HG03064 (cell line): ENCODE results near the gene THSD7A.

Experiments used
- ATAC-seq: cut with Tn5 transposase; IDR thresholded peaks from one replicate; pipeline ENCODE4 v1.9.1; 2021; ENCODE audit warnings: low read depth; ENCODE audit not compliant: unreplicated experiment

THSD7A gene

GRCh38 chr7:11831736-11832495, at the start of gene THSD7A:
Gene THSD7A (minus strand): TSS chr7:11832198. CDS start chr7:11831946, 252 bp downstream.
- ATAC-seq, result no peak

GRCh38 chr7:11881680-11882079, 49.7 kb upstream of the THSD7A start:
- no peak for ATAC-seq

GRCh38 chr7:11875635-11876034, 43.6 kb upstream of the THSD7A start:
- no peak for ATAC-seq

GRCh38 chr7:11865671-11866070, 33.7 kb upstream of the THSD7A start:
- no peak for ATAC-seq

- ATAC-seq, result no peak
Observed at GRCh38 chr7:11858622-11859302, 26.8 kb upstream of the THSD7A start.

- no peak for ATAC-seq
Observed at GRCh38 chr7:11858026-11858425, 26.0 kb upstream of the THSD7A start.

GRCh38 chr7:11848251-11848650, 16.3 kb upstream of the THSD7A start:
- no peak for ATAC-seq

GRCh38 chr7:11847336-11847735, 15.3 kb upstream of the THSD7A start:
- no peak for ATAC-seq

- no peak for ATAC-seq
Observed at GRCh38 chr7:11846361-11846955, 14.5 kb upstream of the THSD7A start.

- ATAC-seq, result no peak
Observed at GRCh38 chr7:11843113-11843765, 11.2 kb upstream of the THSD7A start.

GRCh38 chr7:11841657-11842056, 9.7 kb upstream of the THSD7A start:
- ATAC-seq, result no peak

GRCh38 chr7:11835260-11835659, 3.3 kb upstream of the THSD7A start:
- ATAC-seq, result no peak

GRCh38 chr7:11833431-11833830, 1.4 kb upstream of the THSD7A start:
- ATAC-seq, result no peak

GRCh38 chr7:11831156-11831735, 752 bp downstream of the THSD7A start:
- ATAC-seq, result no peak

GRCh38 chr7:11830582-11831155, 1.3 kb downstream of the THSD7A start:
- ATAC-seq, result no peak

- ATAC-seq, result no peak
Observed at GRCh38 chr7:11829954-11830353, 2.0 kb downstream of the THSD7A start.

GRCh38 chr7:11819947-11820346, 12.1 kb downstream of the THSD7A start:
- ATAC-seq, result no peak

- ATAC-seq, result no peak
Observed at GRCh38 chr7:11819271-11819670, 12.7 kb downstream of the THSD7A start.

GRCh38 chr7:11818281-11818680, 13.7 kb downstream of the THSD7A start:
- ATAC-seq, result no peak

- no peak for ATAC-seq
Observed at GRCh38 chr7:11817111-11817740, 14.8 kb downstream of the THSD7A start.
